ENCODE results near the gene KCNMB2.

Gene KCNMB2

DNA sequence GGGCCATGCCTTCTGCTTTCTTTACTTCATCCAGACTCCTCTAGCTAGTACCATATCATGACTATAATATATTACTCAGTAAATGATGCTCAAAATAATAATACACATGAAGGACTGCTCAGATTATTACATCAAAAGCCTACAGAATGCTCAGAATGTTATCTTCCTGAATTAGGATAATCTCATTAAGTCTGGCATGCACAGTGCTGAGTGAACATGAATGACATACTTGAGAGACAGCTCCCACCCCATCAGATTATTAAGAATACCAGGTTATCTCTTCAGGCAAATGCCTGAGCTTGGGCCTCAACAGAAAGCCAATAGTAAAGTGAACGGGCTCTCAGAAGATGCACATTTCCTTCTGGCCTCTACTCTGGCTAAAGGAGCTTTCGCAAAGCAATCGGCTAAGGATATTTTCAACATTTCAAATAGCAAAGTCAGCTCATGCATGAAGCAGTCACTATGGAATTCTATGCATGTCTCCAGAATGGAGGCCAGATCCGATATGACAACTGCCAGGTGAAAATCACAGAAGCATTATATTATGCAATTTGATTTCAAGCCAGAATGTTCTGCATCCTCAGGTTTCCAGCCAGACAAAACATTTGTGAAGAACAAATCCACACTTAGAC lies 122.6 kb downstream of the KCNMB2 start:
- no peak overlapping the region for H3K4me3 ChIP-seq (ENCODE audit: low read depth, low read length)
- no peak for DNase-seq
- H3K4me1 ChIP-seq: no peaks in the 10 kb centered on the region
- TF ChIP-seq, protein P1, sequence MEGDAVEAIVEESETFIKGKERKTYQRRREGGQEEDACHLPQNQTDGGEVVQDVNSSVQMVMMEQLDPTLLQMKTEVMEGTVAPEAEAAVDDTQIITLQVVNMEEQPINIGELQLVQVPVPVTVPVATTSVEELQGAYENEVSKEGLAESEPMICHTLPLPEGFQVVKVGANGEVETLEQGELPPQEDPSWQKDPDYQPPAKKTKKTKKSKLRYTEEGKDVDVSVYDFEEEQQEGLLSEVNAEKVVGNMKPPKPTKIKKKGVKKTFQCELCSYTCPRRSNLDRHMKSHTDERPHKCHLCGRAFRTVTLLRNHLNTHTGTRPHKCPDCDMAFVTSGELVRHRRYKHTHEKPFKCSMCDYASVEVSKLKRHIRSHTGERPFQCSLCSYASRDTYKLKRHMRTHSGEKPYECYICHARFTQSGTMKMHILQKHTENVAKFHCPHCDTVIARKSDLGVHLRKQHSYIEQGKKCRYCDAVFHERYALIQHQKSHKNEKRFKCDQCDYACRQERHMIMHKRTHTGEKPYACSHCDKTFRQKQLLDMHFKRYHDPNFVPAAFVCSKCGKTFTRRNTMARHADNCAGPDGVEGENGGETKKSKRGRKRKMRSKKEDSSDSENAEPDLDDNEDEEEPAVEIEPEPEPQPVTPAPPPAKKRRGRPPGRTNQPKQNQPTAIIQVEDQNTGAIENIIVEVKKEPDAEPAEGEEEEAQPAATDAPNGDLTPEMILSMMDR (IDR thresholded peaks at IDR 0.05; ENCODE audit: low read depth, low read length): no peak
- H3K36me3 ChIP-seq: no peaks in the 10 kb centered on the region
- H3K9me3 ChIP-seq: no peaks in the 10 kb centered on the region
- H3K27me3 ChIP-seq: no peaks in the 10 kb centered on the region

DNA sequence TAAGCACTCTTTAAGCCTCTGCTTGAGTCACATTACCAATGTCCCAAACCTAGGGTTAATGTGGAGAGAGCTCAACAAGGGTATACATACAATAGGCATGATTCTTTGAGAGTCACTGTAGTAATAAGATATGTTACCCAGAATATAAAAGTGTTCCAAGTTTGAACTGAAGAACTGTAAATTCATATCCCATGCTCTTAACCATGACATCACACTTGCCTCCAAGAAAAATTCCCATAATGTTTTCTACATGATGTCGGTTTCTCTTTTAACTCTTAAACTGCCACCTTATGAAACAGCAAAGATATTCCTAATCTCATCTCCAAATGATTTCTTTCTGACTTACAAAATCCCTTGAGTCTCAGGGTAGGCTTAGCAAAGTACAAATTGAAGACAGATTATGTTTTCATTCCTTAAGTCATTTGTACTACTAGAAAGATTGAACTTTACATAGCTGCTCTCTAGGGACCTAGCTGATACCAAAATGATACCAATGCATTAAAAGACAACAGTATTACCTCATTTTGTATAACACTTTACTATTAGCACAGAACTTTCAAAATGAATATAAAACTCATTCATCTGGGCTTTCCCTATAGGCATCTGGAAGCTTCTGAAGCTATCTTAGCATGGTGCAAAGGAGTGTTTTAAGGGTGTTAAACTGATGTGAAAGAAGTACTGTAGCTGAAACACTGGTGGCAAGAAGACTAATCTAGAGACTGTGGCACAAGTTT lies 127.1 kb downstream of the KCNMB2 start:
- no peaks in the 10 kb centered on the region for H3K27me3 ChIP-seq
- no peaks in the 10 kb centered on the region for H3K9me3 ChIP-seq
- no peak overlapping the region for H3K4me3 ChIP-seq (ENCODE audit: low read depth, low read length)
- H3K4me1 ChIP-seq: no peaks in the 10 kb centered on the region
- DNase-seq: no peak
- TF ChIP-seq, protein P1 (IDR thresholded peaks at IDR 0.05; ENCODE audit: low read depth, low read length): no peak
- H3K36me3 ChIP-seq: no peaks in the 10 kb centered on the region

DNA sequence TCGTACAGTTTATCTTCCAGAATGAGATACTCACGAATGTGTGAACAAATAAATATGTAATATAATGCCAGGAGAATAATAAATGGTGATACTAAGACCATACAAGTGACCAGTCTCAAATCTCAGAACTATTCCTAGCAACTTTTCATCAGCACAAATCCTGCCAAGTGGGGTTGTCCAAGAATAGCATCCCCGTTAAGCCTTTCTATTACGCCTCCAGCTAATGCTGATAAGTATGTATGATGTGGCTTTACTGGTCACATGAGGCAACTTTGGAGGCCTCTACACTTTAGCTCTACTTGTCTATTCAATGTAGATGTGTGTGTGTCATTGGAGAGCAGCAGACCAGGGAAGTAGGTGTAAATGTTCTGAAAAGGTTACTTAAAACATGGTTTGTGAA lies 129.5 kb downstream of the KCNMB2 start:
- no peaks in the 10 kb centered on the region for H3K27me3 ChIP-seq

DNA sequence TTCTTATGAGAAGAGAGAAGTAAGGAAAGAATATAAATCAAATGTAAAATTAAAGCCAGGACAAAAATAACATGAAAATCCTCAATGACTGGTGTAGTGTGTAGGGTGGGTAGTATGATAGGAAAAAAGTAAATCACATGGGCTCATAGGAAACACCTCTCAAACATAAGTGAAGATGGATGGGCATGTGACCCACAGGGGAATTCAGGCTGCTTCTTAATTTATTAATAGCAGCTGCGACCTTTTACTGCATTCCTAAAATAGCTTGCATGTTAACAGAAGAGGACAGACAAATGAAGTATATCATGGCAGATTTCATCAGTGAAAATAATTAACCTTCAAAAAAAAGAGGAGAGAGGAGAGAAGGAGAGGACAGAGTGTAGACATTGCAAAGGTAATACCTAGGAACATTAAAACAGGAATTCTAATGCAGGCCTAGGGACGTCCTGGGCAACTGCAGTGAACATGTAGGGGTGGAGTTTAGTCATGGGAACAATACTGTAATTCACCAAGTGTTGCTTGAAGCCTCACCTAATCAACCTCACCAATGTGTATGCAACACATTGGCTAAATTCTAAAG lies 132.9 kb downstream of the KCNMB2 start:
- H3K27me3 ChIP-seq: no peaks in the 10 kb centered on the region
- no peak overlapping the region for H3K4me3 ChIP-seq (ENCODE audit: low read depth, low read length)
- no peaks in the 10 kb centered on the region for H3K36me3 ChIP-seq
- no peaks in the 10 kb centered on the region for H3K9me3 ChIP-seq
- no peak for DNase-seq
- TF ChIP-seq, protein P1 (IDR thresholded peaks at IDR 0.05; ENCODE audit: low read depth, low read length): no peak
- no peaks in the 10 kb centered on the region for H3K4me1 ChIP-seq

More for the DNA sequence above, 129.5 kb downstream of the KCNMB2 start:
- no peaks in the 10 kb centered on the region for H3K4me1 ChIP-seq
- H3K36me3 ChIP-seq: no peaks in the 10 kb centered on the region
- no peak overlapping the region for H3K4me3 ChIP-seq (ENCODE audit: low read depth, low read length)
- H3K9me3 ChIP-seq: no peaks in the 10 kb centered on the region
- DNase-seq: no peak
- TF ChIP-seq, protein P1 (IDR thresholded peaks at IDR 0.05; ENCODE audit: low read depth, low read length): no peak

DNA sequence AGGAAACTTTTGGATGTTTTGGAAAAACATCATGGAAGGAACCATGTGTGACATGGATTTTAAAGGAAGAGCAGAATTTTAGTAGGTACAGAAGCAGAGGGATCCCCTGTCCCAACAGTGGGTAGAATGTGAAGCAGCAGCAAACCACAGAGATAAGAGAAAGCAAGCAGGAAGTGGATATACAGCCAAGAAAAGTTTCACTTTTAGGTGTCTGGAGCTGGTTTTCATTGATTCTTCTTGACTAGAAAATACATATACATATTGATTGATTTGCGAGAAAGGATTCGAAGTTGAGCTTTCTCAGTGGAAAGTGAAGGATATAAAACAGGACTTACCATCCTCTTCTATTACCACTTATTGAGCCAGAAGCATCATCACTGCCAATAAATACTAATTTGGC lies 133.5 kb downstream of the KCNMB2 start:
- Histone ChIP-seq H3K36me3 (no peaks in the 10 kb centered on the region), H3K4me1 (no peaks in the 10 kb centered on the region), H3K4me3 (ENCODE audit: low read depth, low read length) (no peak overlapping the region), H3K9me3 (no peaks in the 10 kb centered on the region), H3K27me3 (no peaks in the 10 kb centered on the region)
- TF ChIP-seq, protein P1 (IDR thresholded peaks at IDR 0.05; ENCODE audit: low read depth, low read length): no peak
- no peak for DNase-seq

DNA sequence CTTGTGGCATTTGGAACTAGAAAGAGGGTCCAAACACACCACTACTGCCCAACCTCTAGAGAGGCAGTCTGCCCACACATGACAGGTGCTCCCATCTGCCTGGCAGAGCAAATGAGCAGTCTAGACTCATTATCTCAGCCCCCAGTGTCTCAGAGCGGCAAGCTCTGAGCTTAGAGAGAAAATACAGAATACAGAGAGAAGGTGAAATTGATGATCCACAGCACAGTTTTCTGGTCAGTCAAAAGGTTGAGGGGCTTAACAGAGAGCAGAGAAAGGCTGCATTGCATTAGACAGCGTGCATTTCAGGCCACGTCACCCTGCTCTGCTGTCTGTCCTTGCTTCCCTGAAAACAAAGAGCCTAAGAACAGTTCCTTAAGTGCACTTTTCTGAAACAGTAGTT lies 135.1 kb downstream of the KCNMB2 start:
- TF ChIP-seq, protein P1 (IDR thresholded peaks at IDR 0.05; ENCODE audit: low read depth, low read length): no peak
- no peaks in the 10 kb centered on the region for H3K27me3 ChIP-seq
- no peak overlapping the region for H3K4me3 ChIP-seq (ENCODE audit: low read depth, low read length)
- no peaks in the 10 kb centered on the region for H3K4me1 ChIP-seq
- no peaks in the 10 kb centered on the region for H3K36me3 ChIP-seq
- no peaks in the 10 kb centered on the region for H3K9me3 ChIP-seq
- DNase-seq: no peak

Data from BE2C (cell line).